ENCODE data around the gene PLEKHA7. TPM values are rescaled to one million over a fixed set of nuclear protein-coding genes. Genes with fewer than 3 reads are reported as not detected.

PLEKHA7 gene
- total and polyA plus RNA-seq, 2 of the 13 experiments (the other 11 are each of a cell fraction or from before 2014, with no cell fraction given) = 17.5 to 18.7 TPM

DNA sequence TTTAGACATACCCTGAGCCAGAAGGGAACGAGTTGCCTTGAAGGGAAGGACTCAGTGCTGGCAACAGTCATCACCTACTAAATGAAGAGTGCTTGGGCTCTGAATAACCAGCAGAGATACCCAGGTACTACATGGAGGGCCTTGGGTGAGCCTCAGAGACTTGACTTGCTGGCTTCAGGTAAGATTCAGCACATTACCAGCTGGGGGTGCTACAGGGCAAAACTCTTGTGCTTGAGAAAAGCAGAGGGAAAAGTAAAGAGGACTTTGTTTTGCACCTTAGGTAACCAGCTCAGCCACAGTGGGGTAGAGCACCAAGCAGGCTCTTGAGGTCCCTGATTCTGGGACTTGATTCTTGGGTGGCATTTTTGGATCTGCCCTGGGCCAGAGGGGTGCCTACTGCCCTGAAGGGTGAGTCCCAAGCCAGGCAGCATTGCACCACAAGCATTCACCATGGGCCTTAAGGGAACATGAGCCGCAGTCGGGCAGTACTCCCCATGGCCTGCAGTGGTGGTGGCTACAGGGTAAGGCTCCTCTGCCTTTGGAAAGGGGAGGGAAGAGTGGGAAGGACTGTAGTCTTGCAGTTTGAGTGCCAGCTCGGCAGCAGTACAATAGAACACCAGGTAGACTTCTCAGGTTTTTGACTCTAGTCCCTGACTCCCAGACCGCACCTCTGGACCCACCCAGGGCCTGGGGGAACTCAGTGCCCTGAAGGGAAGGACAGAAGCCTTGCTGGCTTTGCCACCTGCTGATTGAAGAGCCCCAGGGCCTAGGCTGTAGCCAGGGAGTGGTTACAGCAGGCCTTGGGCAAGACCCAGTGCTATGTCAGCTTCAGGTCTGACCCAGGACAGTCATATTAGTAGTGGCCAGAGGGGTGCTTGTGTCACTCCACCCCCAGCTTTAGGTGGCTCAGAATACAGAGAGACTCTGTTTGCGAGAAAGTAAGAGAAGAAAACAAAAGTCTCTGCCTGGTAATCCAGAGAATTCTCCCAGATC is 22.7 kb upstream of the PLEKHA7 start:
- 86% methylated on average over 6 of the region's 6 CpGs for WGBS (ENCODE audit: low lambda C conversion rate)
- POLR2A ChIA-PET = interaction anchor here (0.9 to 1.8 kb wide), 2 partner anchors 24 to 33 kb away, joined by 3 read pairs; no protein-coding TSS in a partner anchor
- in situ Hi-C loops (cut with HindIII; ENCODE audit: extremely low pct_ligation_motif_present, low pct_unique_long_range_greater_than_20kb) (no loop called here), intact Hi-C loops (cut with micrococcal nuclease; ENCODE audit: unreplicated experiment) (loop anchor here (1.0 kb wide), 2 partner anchors 26 to 91 kb away; no protein-coding TSS in a partner anchor)
- no peak overlapping the region for H2AFZ ChIP-seq (ENCODE audit: low read length)
- H4K20me1 ChIP-seq (ENCODE audit: insufficient read depth, low read length) = no peaks in the 10 kb centered on the region
- no peak overlapping the region; the same call in 1 of the 2 replicates for H3K9ac ChIP-seq (ENCODE audit: insufficient read depth, low read depth, low read length)
- no peaks in the 10 kb centered on the region for H3K79me2 ChIP-seq (ENCODE audit: insufficient read depth, low read length)
- H3K4me2 ChIP-seq (ENCODE audit: low read depth, low read length) = no peak overlapping the region
- no TSS peak for BruUV-seq (replicated peaks)
- peaks cover 15% of the 10 kb centered on the region for H3K4me1 ChIP-seq (ENCODE audit: insufficient read depth, low read length)
- FAIRE-seq = peak; percentile 85
- CTCF ChIA-PET (ENCODE audit: low intra/inter-chr PET ratio, low total read pairs) = interaction anchor here (1.7 to 3.3 kb wide), 2 partner anchors 27 to 91 kb away, joined by 6 to 23 read pairs; no protein-coding TSS in a partner anchor
- H3K36me3 ChIP-seq (replicated peaks in 1 of 2; ENCODE audit: control insufficient read depth in 1 of 2, insufficient read depth in 2 of 2, low read length in 2 of 2) = no peaks in the 10 kb centered on the region
- peak; percentile 35 for TF ChIP-seq ZNF687 (CRISPR knock-in tag; IDR thresholded peaks at IDR 0.05)
- TF ChIP-seq ZNF883 (CRISPR knock-in tag; IDR thresholded peaks at IDR 0.05; ENCODE audit: not compliant biosample characterization) = peak; percentile 33
- TF ChIP-seq CTCF (CRISPR knock-in tag; IDR thresholded peaks at IDR 0.05) = peak; percentile 74
- TF ChIP-seq GFI1 (CRISPR knock-in tag; IDR thresholded peaks at IDR 0.05; ENCODE audit: borderline replicate concordance) = 0 out of 2 replicates have a peak, but pooled peaks have one; percentile 19
- peak; percentile 78 for TF ChIP-seq STAG1 (CRISPR knock-in tag; IDR thresholded peaks at IDR 0.05)
- no peak for TF ChIP-seq NCOR1 (IDR thresholded peaks at IDR 0.05; ENCODE audit: borderline replicate concordance, low read length)
- TF ChIP-seq RAD21 (CRISPR knock-in tag; IDR thresholded peaks at IDR 0.05) = peak; percentile 68
- 0 out of 2 replicates have a peak, but pooled peaks have one; percentile 15 for TF ChIP-seq TBX2 (CRISPR knock-in tag; IDR thresholded peaks at IDR 0.05; ENCODE audit: borderline replicate concordance)
- 0 out of 2 replicates have a peak, but pooled peaks have one; percentile 22 for TF ChIP-seq ZNF274 (CRISPR knock-in tag; IDR thresholded peaks at IDR 0.05)
- peak; percentile 24; the same call in 1 of the 2 replicates for TF ChIP-seq HNF4A (CRISPR knock-in tag; IDR thresholded peaks at IDR 0.05)
- TF ChIP-seq ATM (IDR thresholded peaks at IDR 0.05; ENCODE audit: borderline replicate concordance) = no peak
- no peak for TF ChIP-seq ZNF616 (CRISPR knock-in tag; IDR thresholded peaks at IDR 0.05; ENCODE audit: low read depth)
- peak; percentile 33; the same call in 1 of the 2 replicates for TF ChIP-seq ZFP91 (CRISPR knock-in tag; IDR thresholded peaks at IDR 0.05; ENCODE audit: borderline replicate concordance)
- peak; percentile 70 for TF ChIP-seq SMC3 (IDR thresholded peaks at IDR 0.05; ENCODE audit: low read length)
- peak; percentile 94 for ATAC-seq
- no peaks in the 10 kb centered on the region for H3K9me3 ChIP-seq (ENCODE audit: low read length)
- no peak overlapping the region for H3K4me3 ChIP-seq (replicated peaks in 1 of 3; ENCODE audit: insufficient read depth in 1 of 3, low read depth in 2 of 3, low read length in 3 of 3)
- no peaks in the 10 kb centered on the region for H3K27me3 ChIP-seq (ENCODE audit: control insufficient read depth in 1 of 2, insufficient read depth in 2 of 2, low read length in 2 of 2)
- H3K27ac ChIP-seq (ENCODE audit: extremely low read length, insufficient read depth, low read length) = no peak overlapping the region
- peak; percentile 66 for DNase-seq (ENCODE audit: low spot score)
